ENCODE results near the gene CRYBG1. TPM values are rescaled to one million over a fixed set of nuclear protein-coding genes. Genes with fewer than 3 reads are reported as not detected.

CRYBG1 gene
- total RNA-seq, 1 experiment from 2014 or later: 10.1 TPM

DNA sequence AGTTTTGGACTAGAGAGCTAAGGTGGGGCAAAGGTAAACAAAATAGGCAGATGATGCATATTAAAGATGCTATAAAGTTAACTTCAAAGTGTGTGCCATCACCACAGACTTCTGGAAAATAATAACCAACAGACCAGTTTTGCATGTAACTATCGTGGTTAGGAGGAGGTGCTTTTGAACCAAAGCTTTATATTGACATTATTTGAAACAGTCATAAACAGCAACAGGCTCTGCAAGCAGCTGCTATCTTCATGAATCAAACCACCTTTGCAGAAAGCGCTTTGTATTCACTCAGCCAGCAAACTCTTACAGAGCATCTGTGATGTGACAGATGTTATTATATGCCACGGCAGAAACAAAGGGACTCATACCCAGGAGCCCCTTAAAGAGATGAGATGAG is 81.9 kb downstream of the CRYBG1 start:
- ATAC-seq: no peak
- ChIA-PET POLR2A (interaction anchor here (1.0 kb wide), 1 partner anchor 67 kb away, joined by 3 read pairs; no protein-coding TSS in a partner anchor), CTCF (interaction anchor here (1.4 to 1.8 kb wide), 3 partner anchors 124 to 555 kb away, joined by 4 to 7 read pairs (median 5); no protein-coding TSS in a partner anchor)
- no peak overlapping the region for H3K4me3 Mint-ChIP-seq
- H3K27ac Mint-ChIP-seq: no peak overlapping the region
- DNase-seq (ENCODE audit: low spot score): no peak
- TF ChIP-seq, protein P1, sequence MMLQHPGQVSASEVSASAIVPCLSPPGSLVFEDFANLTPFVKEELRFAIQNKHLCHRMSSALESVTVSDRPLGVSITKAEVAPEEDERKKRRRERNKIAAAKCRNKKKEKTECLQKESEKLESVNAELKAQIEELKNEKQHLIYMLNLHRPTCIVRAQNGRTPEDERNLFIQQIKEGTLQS (CRISPR knock-in tag; conservative IDR thresholded peaks at IDR 0.05): no peak
- TF ChIP-seq, protein P2, sequence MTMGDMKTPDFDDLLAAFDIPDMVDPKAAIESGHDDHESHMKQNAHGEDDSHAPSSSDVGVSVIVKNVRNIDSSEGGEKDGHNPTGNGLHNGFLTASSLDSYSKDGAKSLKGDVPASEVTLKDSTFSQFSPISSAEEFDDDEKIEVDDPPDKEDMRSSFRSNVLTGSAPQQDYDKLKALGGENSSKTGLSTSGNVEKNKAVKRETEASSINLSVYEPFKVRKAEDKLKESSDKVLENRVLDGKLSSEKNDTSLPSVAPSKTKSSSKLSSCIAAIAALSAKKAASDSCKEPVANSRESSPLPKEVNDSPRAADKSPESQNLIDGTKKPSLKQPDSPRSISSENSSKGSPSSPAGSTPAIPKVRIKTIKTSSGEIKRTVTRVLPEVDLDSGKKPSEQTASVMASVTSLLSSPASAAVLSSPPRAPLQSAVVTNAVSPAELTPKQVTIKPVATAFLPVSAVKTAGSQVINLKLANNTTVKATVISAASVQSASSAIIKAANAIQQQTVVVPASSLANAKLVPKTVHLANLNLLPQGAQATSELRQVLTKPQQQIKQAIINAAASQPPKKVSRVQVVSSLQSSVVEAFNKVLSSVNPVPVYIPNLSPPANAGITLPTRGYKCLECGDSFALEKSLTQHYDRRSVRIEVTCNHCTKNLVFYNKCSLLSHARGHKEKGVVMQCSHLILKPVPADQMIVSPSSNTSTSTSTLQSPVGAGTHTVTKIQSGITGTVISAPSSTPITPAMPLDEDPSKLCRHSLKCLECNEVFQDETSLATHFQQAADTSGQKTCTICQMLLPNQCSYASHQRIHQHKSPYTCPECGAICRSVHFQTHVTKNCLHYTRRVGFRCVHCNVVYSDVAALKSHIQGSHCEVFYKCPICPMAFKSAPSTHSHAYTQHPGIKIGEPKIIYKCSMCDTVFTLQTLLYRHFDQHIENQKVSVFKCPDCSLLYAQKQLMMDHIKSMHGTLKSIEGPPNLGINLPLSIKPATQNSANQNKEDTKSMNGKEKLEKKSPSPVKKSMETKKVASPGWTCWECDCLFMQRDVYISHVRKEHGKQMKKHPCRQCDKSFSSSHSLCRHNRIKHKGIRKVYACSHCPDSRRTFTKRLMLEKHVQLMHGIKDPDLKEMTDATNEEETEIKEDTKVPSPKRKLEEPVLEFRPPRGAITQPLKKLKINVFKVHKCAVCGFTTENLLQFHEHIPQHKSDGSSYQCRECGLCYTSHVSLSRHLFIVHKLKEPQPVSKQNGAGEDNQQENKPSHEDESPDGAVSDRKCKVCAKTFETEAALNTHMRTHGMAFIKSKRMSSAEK (CRISPR knock-in tag; IDR thresholded peaks at IDR 0.05; ENCODE audit: borderline replicate concordance): no peak
- TF ChIP-seq OVOL2 (CRISPR knock-in tag; IDR thresholded peaks at IDR 0.05; ENCODE audit: borderline replicate concordance) (no peak), NFYB (CRISPR knock-in tag; conservative IDR thresholded peaks at IDR 0.05; ENCODE audit: low read depth) (no peak), ELF4 (CRISPR knock-in tag; IDR thresholded peaks at IDR 0.05; ENCODE audit: low read depth) (no peak), ZNF232 (CRISPR knock-in tag; IDR thresholded peaks at IDR 0.05) (no peak), ETV6 (CRISPR knock-in tag; IDR thresholded peaks at IDR 0.05) (no peak), KAT7 (CRISPR knock-in tag; IDR thresholded peaks at IDR 0.05; ENCODE audit: borderline replicate concordance) (no peak), CREM (CRISPR knock-in tag; IDR thresholded peaks at IDR 0.05) (no peak), ZNF416 (CRISPR knock-in tag; IDR thresholded peaks at IDR 0.05) (no peak)
- TF ChIP-seq, protein P3, sequence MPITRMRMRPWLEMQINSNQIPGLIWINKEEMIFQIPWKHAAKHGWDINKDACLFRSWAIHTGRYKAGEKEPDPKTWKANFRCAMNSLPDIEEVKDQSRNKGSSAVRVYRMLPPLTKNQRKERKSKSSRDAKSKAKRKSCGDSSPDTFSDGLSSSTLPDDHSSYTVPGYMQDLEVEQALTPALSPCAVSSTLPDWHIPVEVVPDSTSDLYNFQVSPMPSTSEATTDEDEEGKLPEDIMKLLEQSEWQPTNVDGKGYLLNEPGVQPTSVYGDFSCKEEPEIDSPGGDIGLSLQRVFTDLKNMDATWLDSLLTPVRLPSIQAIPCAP (CRISPR knock-in tag; IDR thresholded peaks at IDR 0.05): no peak
- TF ChIP-seq, protein P4, sequence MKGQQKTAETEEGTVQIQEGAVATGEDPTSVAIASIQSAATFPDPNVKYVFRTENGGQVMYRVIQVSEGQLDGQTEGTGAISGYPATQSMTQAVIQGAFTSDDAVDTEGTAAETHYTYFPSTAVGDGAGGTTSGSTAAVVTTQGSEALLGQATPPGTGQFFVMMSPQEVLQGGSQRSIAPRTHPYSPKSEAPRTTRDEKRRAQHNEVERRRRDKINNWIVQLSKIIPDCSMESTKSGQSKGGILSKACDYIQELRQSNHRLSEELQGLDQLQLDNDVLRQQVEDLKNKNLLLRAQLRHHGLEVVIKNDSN (CRISPR knock-in tag; IDR thresholded peaks at IDR 0.05): no peak
- TF ChIP-seq, protein P5, sequence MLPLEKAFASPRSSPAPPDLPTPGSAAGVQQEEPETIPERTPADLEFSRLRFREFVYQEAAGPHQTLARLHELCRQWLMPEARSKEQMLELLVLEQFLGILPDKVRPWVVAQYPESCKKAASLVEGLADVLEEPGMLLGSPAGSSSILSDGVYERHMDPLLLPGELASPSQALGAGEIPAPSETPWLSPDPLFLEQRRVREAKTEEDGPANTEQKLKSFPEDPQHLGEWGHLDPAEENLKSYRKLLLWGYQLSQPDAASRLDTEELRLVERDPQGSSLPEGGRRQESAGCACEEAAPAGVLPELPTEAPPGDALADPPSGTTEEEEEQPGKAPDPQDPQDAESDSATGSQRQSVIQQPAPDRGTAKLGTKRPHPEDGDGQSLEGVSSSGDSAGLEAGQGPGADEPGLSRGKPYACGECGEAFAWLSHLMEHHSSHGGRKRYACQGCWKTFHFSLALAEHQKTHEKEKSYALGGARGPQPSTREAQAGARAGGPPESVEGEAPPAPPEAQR (CRISPR knock-in tag; IDR thresholded peaks at IDR 0.05): no peak
- TF ChIP-seq, protein P6, sequence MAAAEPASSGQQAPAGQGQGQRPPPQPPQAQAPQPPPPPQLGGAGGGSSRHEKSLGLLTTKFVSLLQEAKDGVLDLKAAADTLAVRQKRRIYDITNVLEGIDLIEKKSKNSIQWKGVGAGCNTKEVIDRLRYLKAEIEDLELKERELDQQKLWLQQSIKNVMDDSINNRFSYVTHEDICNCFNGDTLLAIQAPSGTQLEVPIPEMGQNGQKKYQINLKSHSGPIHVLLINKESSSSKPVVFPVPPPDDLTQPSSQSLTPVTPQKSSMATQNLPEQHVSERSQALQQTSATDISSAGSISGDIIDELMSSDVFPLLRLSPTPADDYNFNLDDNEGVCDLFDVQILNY (CRISPR knock-in tag; IDR thresholded peaks at IDR 0.05): no peak
- H3K36me3 Mint-ChIP-seq: no peaks in the 10 kb centered on the region
- H3K4me1 Mint-ChIP-seq: peaks cover 14% of the 10 kb centered on the region
- no peaks in the 10 kb centered on the region for H3K27me3 Mint-ChIP-seq (ENCODE audit: low read depth)
- H3K9me3 Mint-ChIP-seq: no peaks in the 10 kb centered on the region

DNA sequence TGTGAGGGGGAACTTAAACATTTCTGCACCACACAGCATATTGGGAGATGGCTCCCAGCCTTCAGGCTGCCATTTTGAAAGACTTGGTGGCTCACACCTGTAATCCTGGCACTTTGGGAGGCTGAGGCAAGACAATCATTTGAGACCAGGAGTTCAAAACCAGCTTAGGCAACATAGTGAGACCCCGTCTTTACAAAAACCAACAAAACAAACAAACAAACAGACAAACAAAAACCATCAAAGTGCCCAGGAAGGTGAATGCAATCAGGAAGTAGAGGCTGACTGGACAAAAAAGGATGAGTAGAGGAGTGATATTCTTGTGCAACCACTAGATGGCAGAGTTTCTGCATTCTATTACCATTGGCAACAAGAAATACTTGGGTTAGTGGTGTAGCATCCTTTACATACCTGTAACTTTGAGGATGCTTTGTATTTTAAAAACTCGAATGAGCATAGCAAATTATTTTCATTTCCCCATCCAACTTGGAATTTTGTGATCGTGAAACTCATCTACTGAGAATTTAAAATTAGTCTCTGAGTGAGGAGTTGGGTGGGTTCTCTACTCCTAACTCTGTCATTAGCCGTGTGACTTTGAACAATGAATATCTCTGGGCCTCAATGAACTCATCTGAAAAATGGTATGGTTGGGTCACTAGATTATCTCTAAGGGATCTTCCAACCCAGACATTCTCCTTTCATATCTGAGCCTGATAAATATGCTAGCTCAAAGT is 84.4 kb downstream of the CRYBG1 start:
- TF ChIP-seq, protein P7, sequence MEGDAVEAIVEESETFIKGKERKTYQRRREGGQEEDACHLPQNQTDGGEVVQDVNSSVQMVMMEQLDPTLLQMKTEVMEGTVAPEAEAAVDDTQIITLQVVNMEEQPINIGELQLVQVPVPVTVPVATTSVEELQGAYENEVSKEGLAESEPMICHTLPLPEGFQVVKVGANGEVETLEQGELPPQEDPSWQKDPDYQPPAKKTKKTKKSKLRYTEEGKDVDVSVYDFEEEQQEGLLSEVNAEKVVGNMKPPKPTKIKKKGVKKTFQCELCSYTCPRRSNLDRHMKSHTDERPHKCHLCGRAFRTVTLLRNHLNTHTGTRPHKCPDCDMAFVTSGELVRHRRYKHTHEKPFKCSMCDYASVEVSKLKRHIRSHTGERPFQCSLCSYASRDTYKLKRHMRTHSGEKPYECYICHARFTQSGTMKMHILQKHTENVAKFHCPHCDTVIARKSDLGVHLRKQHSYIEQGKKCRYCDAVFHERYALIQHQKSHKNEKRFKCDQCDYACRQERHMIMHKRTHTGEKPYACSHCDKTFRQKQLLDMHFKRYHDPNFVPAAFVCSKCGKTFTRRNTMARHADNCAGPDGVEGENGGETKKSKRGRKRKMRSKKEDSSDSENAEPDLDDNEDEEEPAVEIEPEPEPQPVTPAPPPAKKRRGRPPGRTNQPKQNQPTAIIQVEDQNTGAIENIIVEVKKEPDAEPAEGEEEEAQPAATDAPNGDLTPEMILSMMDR (IDR thresholded peaks at IDR 0.05): peak; percentile 63
- TF ChIP-seq JAZF1 (CRISPR knock-in tag; IDR thresholded peaks at IDR 0.05): no peak
- no peaks in the 10 kb centered on the region for H3K27me3 Mint-ChIP-seq (ENCODE audit: low read depth)
- H3K9me3 Mint-ChIP-seq: no peaks in the 10 kb centered on the region
- ChIA-PET POLR2A (no interaction called here), CTCF (interaction anchor here (0.8 to 2.3 kb wide), 8 partner anchors 65 to 553 kb away, joined by 3 to 6 read pairs (median 4); no protein-coding TSS in a partner anchor)
- H3K36me3 Mint-ChIP-seq: no peaks in the 10 kb centered on the region
- no peak overlapping the region for H3K4me3 Mint-ChIP-seq
- peaks cover 14% of the 10 kb centered on the region for H3K4me1 Mint-ChIP-seq
- no peak overlapping the region for H3K27ac Mint-ChIP-seq
- ATAC-seq (peak; percentile 77), DNase-seq (ENCODE audit: low spot score) (no peak)

All from WTC11 (cell line).